Adrenal gland (tissue), 5 donors: ENCODE results near the gene IL1RL2.

Source experiments
- POLR2A ChIP-seq, 2 donors: fragments of 450-650 bp; IDR thresholded peaks; one replicate each; pipeline ENCODE4 v1.6.1; 2017; ENCODE audit warnings: antibody characterized with exemption in 2 of 2, mild to moderate bottlenecking in 2 of 2, moderate library complexity in 1 of 2
- TF ChIP-seq, protein P1 (sequence below), 6 experiments: fragments of 450-650 bp in 4 of 6; fragments of 200-600 bp in 2 of 6; sonication (generic) in 1 of 6; IDR thresholded peaks; 1 replicate in 5 of 6; 2 replicates in 1 of 6; pipeline versions ENCODE4 v1.5.1 to v1.8.0; 2016 to 2021; ENCODE audit warnings: antibody characterized with exemption in 6 of 6, mild to moderate bottlenecking in 2 of 6, moderate library complexity in 1 of 6
- donor health status: DM: no; HTN: no; CAD: no.

DNA sequence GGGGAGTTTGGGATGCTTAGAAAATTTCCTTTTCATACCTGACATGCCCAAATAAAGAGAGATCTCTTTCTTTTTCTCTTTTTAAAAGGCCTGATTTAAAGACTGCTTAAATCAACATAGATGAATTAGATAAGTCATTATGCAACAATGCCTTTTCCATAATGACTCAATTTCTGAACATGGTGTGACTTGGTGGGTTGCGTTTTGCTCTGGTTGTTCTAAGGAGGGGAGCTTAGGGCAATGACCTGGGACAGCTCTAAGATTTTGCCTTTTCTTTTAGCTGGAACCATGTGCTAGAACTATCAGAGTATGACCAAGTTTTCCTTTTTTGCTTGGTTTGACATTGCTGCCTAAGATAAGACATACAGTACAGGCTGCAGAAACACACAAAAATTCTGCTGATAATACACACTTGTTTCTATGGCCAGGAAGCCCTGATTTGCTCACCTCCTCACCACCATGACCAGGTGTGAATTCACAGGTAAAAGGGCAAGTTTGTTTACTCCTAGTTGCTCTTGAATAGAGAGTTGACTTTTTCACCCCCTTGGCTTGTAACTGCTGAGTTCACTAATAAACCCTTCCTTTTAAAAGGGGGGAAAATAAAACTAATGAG lies 66.4 kb downstream of the IL1RL2 start:
- TF ChIP-seq, protein P1, sequence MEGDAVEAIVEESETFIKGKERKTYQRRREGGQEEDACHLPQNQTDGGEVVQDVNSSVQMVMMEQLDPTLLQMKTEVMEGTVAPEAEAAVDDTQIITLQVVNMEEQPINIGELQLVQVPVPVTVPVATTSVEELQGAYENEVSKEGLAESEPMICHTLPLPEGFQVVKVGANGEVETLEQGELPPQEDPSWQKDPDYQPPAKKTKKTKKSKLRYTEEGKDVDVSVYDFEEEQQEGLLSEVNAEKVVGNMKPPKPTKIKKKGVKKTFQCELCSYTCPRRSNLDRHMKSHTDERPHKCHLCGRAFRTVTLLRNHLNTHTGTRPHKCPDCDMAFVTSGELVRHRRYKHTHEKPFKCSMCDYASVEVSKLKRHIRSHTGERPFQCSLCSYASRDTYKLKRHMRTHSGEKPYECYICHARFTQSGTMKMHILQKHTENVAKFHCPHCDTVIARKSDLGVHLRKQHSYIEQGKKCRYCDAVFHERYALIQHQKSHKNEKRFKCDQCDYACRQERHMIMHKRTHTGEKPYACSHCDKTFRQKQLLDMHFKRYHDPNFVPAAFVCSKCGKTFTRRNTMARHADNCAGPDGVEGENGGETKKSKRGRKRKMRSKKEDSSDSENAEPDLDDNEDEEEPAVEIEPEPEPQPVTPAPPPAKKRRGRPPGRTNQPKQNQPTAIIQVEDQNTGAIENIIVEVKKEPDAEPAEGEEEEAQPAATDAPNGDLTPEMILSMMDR (IDR thresholded peaks at IDR 0.05), result no peak
- TF ChIP-seq POLR2A (IDR thresholded peaks at IDR 0.05), result no peak
